ENCODE results near the gene TRIM65.

TRIM65 gene

GRCh38 chr17:75902406-75902805, 5.7 kb upstream of the TRIM65 start:
- Histone ChIP-seq H3K27me3 (replicated peaks; ENCODE audit: control insufficient read depth, insufficient read depth, low read length) (no peaks in the 10 kb centered on the region), H3K4me1 (ENCODE audit: control insufficient read depth, insufficient read depth, low read length) (peaks cover 6% of the 10 kb centered on the region), H3K9ac (ENCODE audit: low read length) (no peak overlapping the region), H3K4me3 (ENCODE audit: low read length) (no peak overlapping the region), H3K36me3 (ENCODE audit: control insufficient read depth, insufficient read depth, low read length, severe bottlenecking) (peaks cover 37% of the 10 kb centered on the region), H3K9me3 (ENCODE audit: control insufficient read depth, low read length) (no peaks in the 10 kb centered on the region)
- no peak for DNase-seq (ENCODE audit: low read depth)

- no peaks in the 10 kb centered on the region for H3K9me3 ChIP-seq (ENCODE audit: control insufficient read depth, low read length)
- no peak for DNase-seq (ENCODE audit: low read depth)
- H3K27me3 ChIP-seq (replicated peaks; ENCODE audit: control insufficient read depth, insufficient read depth, low read length): no peaks in the 10 kb centered on the region
- no peak overlapping the region for H3K4me3 ChIP-seq (ENCODE audit: low read length)
- H3K36me3 ChIP-seq (ENCODE audit: control insufficient read depth, insufficient read depth, low read length, severe bottlenecking): peaks cover 37% of the 10 kb centered on the region
- H3K4me1 ChIP-seq (ENCODE audit: control insufficient read depth, insufficient read depth, low read length): peaks cover 11% of the 10 kb centered on the region
- H3K9ac ChIP-seq (ENCODE audit: low read length): no peak overlapping the region
These were observed 5.0 kb upstream of the TRIM65 start for GRCh38 chr17:75901727-75902126.

- H3K9me3 ChIP-seq (ENCODE audit: control insufficient read depth, low read length): no peaks in the 10 kb centered on the region
- H3K4me3 ChIP-seq (ENCODE audit: low read length): no peak overlapping the region
- no peak overlapping the region for H3K9ac ChIP-seq (ENCODE audit: low read length)
- no peak for DNase-seq (ENCODE audit: low read depth)
- peaks cover 37% of the 10 kb centered on the region for H3K36me3 ChIP-seq (ENCODE audit: control insufficient read depth, insufficient read depth, low read length, severe bottlenecking)
- no peaks in the 10 kb centered on the region for H3K27me3 ChIP-seq (replicated peaks; ENCODE audit: control insufficient read depth, insufficient read depth, low read length)
- peaks cover 11% of the 10 kb centered on the region for H3K4me1 ChIP-seq (ENCODE audit: control insufficient read depth, insufficient read depth, low read length)
These were observed 4.2 kb upstream of the TRIM65 start for GRCh38 chr17:75900691-75901533.

- Histone ChIP-seq H3K36me3 (ENCODE audit: control insufficient read depth, insufficient read depth, low read length, severe bottlenecking) (peaks cover 37% of the 10 kb centered on the region), H3K4me3 (ENCODE audit: low read length) (no peak overlapping the region), H3K9ac (ENCODE audit: low read length) (no peak overlapping the region), H3K27me3 (replicated peaks; ENCODE audit: control insufficient read depth, insufficient read depth, low read length) (no peaks in the 10 kb centered on the region), H3K9me3 (ENCODE audit: control insufficient read depth, low read length) (no peaks in the 10 kb centered on the region), H3K4me1 (ENCODE audit: control insufficient read depth, insufficient read depth, low read length) (peaks cover 20% of the 10 kb centered on the region)
- DNase-seq (ENCODE audit: low read depth): no peak
These were observed 3.2 kb upstream of the TRIM65 start for GRCh38 chr17:75899767-75900468.

GRCh38 chr17:75899353-75899752, 2.6 kb upstream of the TRIM65 start:
- Histone ChIP-seq H3K27me3 (replicated peaks; ENCODE audit: control insufficient read depth, insufficient read depth, low read length) (no peaks in the 10 kb centered on the region), H3K9ac (ENCODE audit: low read length) (no peak overlapping the region), H3K4me3 (ENCODE audit: low read length) (no peak overlapping the region), H3K36me3 (ENCODE audit: control insufficient read depth, insufficient read depth, low read length, severe bottlenecking) (peaks cover 37% of the 10 kb centered on the region), H3K9me3 (ENCODE audit: control insufficient read depth, low read length) (no peaks in the 10 kb centered on the region), H3K4me1 (ENCODE audit: control insufficient read depth, insufficient read depth, low read length) (peaks cover 25% of the 10 kb centered on the region)
- no peak for DNase-seq (ENCODE audit: low read depth)

- H3K4me1 ChIP-seq (ENCODE audit: control insufficient read depth, insufficient read depth, low read length): peaks cover 26% of the 10 kb centered on the region
- DNase-seq (ENCODE audit: low read depth): no peak
- H3K9ac ChIP-seq (ENCODE audit: low read length): no peak overlapping the region
- no peaks in the 10 kb centered on the region for H3K9me3 ChIP-seq (ENCODE audit: control insufficient read depth, low read length)
- H3K27me3 ChIP-seq (replicated peaks; ENCODE audit: control insufficient read depth, insufficient read depth, low read length): no peaks in the 10 kb centered on the region
- H3K4me3 ChIP-seq (ENCODE audit: low read length): no peak overlapping the region
- H3K36me3 ChIP-seq (ENCODE audit: control insufficient read depth, insufficient read depth, low read length, severe bottlenecking): peaks cover 37% of the 10 kb centered on the region
These were observed 2.0 kb upstream of the TRIM65 start for GRCh38 chr17:75898791-75899190.

GRCh38 chr17:75898065-75898464, 1.3 kb upstream of the TRIM65 start:
- DNase-seq (ENCODE audit: low read depth): no peak
- H3K9me3 ChIP-seq (ENCODE audit: control insufficient read depth, low read length): no peaks in the 10 kb centered on the region
- H3K36me3 ChIP-seq (ENCODE audit: control insufficient read depth, insufficient read depth, low read length, severe bottlenecking): peaks cover 37% of the 10 kb centered on the region
- no peak overlapping the region for H3K4me3 ChIP-seq (ENCODE audit: low read length)
- H3K9ac ChIP-seq (ENCODE audit: low read length): no peak overlapping the region
- H3K4me1 ChIP-seq (ENCODE audit: control insufficient read depth, insufficient read depth, low read length): peaks cover 26% of the 10 kb centered on the region
- H3K27me3 ChIP-seq (replicated peaks; ENCODE audit: control insufficient read depth, insufficient read depth, low read length): no peaks in the 10 kb centered on the region

- Histone ChIP-seq H3K9ac (ENCODE audit: low read length) (peak overlapping the region; percentile 93), H3K4me1 (ENCODE audit: control insufficient read depth, insufficient read depth, low read length) (peaks cover 26% of the 10 kb centered on the region), H3K27me3 (replicated peaks; ENCODE audit: control insufficient read depth, insufficient read depth, low read length) (no peaks in the 10 kb centered on the region), H3K4me3 (ENCODE audit: low read length) (peak overlapping the region; percentile 67), H3K36me3 (ENCODE audit: control insufficient read depth, insufficient read depth, low read length, severe bottlenecking) (peaks cover 37% of the 10 kb centered on the region), H3K9me3 (ENCODE audit: control insufficient read depth, low read length) (no peaks in the 10 kb centered on the region)
- DNase-seq (ENCODE audit: low read depth): no peak
These were observed 639 bp upstream of the TRIM65 start for GRCh38 chr17:75897160-75898019.

- peak; percentile 24 for DNase-seq (ENCODE audit: low read depth)
- peak overlapping the region; percentile 85 for H3K4me3 ChIP-seq (ENCODE audit: low read length)
- peak overlapping the region; percentile 93 for H3K9ac ChIP-seq (ENCODE audit: low read length)
- H3K27me3 ChIP-seq (replicated peaks; ENCODE audit: control insufficient read depth, insufficient read depth, low read length): no peaks in the 10 kb centered on the region
- no peaks in the 10 kb centered on the region for H3K9me3 ChIP-seq (ENCODE audit: control insufficient read depth, low read length)
- peaks cover 27% of the 10 kb centered on the region for H3K36me3 ChIP-seq (ENCODE audit: control insufficient read depth, insufficient read depth, low read length, severe bottlenecking)
- peaks cover 30% of the 10 kb centered on the region for H3K4me1 ChIP-seq (ENCODE audit: control insufficient read depth, insufficient read depth, low read length)
These were observed 1.2 kb downstream of the TRIM65 start for GRCh38 chr17:75895370-75896155.

- peak overlapping the region; percentile 85 for H3K4me3 ChIP-seq (ENCODE audit: low read length)
- no peak for DNase-seq (ENCODE audit: low read depth)
- no peaks in the 10 kb centered on the region for H3K27me3 ChIP-seq (replicated peaks; ENCODE audit: control insufficient read depth, insufficient read depth, low read length)
- peaks cover 30% of the 10 kb centered on the region for H3K4me1 ChIP-seq (ENCODE audit: control insufficient read depth, insufficient read depth, low read length)
- no peak overlapping the region for H3K9ac ChIP-seq (ENCODE audit: low read length)
- no peaks in the 10 kb centered on the region for H3K9me3 ChIP-seq (ENCODE audit: control insufficient read depth, low read length)
- H3K36me3 ChIP-seq (ENCODE audit: control insufficient read depth, insufficient read depth, low read length, severe bottlenecking): peaks cover 19% of the 10 kb centered on the region
These were observed 2.6 kb downstream of the TRIM65 start for GRCh38 chr17:75894049-75894733.

Measured in adipocyte (in vitro differentiated cells).